ENCODE results near the gene CAPN13. TPM values are rescaled to one million over a fixed set of nuclear protein-coding genes. Genes with fewer than 3 reads are reported as not detected.

The CAPN13 gene
- total and polyA plus RNA-seq, 2 of the 4 experiments (the other 2 are of a cell fraction), result not detected

- no peak overlapping the region for H3K4me3 ChIP-seq (ENCODE audit: insufficient read depth, low read depth, low read length)
- H2BK120ac ChIP-seq (ENCODE audit: low read depth, low read length), result no peak overlapping the region
- no peaks in the 10 kb centered on the region for H3K4me1 ChIP-seq (ENCODE audit: control insufficient read depth, insufficient read depth, low read length)
- H2BK20ac ChIP-seq (ENCODE audit: low read depth, low read length), result no peak overlapping the region
- H3K56ac ChIP-seq (ENCODE audit: extremely low read depth, insufficient read depth, low read length), result no peak overlapping the region
- DNase-seq (no peak), ATAC-seq (ENCODE audit: low read depth) (no peak)
- H3K79me1 ChIP-seq (ENCODE audit: low read depth in 1 of 2, low read length in 2 of 2), result no peaks in the 10 kb centered on the region
- no peak overlapping the region for H3K4me2 ChIP-seq (ENCODE audit: low read depth, low read length)
- no peak overlapping the region for H2BK5ac ChIP-seq (ENCODE audit: low read depth, low read length, poor library complexity, severe bottlenecking)
- no peak overlapping the region for H2AK9ac ChIP-seq (replicated peaks; ENCODE audit: low read depth, low read length, poor library complexity)
- BruUV-seq (replicated peaks), result no TSS peak
- no peak overlapping the region for H3K23ac ChIP-seq (ENCODE audit: low read depth, low read length)
- H3K9ac ChIP-seq (ENCODE audit: low read depth, low read length), result no peak overlapping the region
- intact Hi-C loops (cut with micrococcal nuclease) (no loop called here), in situ Hi-C loops (cut with MboI; ENCODE audit: low sequenced_read_pairs) (no loop called here), dilution Hi-C loops (cut with HindIII; ENCODE audit: low sequenced_read_pairs, unreplicated experiment) (no loop called here)
- H2BK15ac ChIP-seq (ENCODE audit: low read depth, low read length), result no peak overlapping the region
- H3K27me3 ChIP-seq (ENCODE audit: control insufficient read depth, insufficient read depth, low read length), result no peaks in the 10 kb centered on the region
- no peak overlapping the region for H4K5ac ChIP-seq (ENCODE audit: low read depth, low read length)
- no peaks in the 10 kb centered on the region for H4K20me1 ChIP-seq (ENCODE audit: insufficient read depth, low read length)
- WGBS, 2 experiments (ENCODE audit: extremely low coverage in 2 of 2, insufficient read length in 1 of 2), result 80% methylated on average over 3 of the region's 5 CpGs; no CpG with 5 or more reads in 1 of the 2 experiments
- H2AFZ ChIP-seq (replicated peaks; ENCODE audit: low read length, poor library complexity), result no peak overlapping the region
- ChIA-PET CTCF (interaction anchor here (1.3 kb wide), 1 partner anchor 14 kb away, joined by 3 read pairs; no protein-coding TSS in a partner anchor), POLR2A (ENCODE audit: unreplicated experiment) (no interaction called here)
- no peak overlapping the region for H3K4ac ChIP-seq (ENCODE audit: low read depth, low read length)
- H3K9me3 ChIP-seq (ENCODE audit: control insufficient read depth, insufficient read depth, low read length), result no peaks in the 10 kb centered on the region
- H4K8ac ChIP-seq (ENCODE audit: low read depth in 2 of 2, low read length in 2 of 2), result no peak overlapping the region
- H3K27ac ChIP-seq (ENCODE audit: insufficient read depth, low read length), result no peak overlapping the region
- H3K36me3 ChIP-seq (ENCODE audit: control insufficient read depth, insufficient read depth, low read length), result no peaks in the 10 kb centered on the region
- H3K18ac ChIP-seq (ENCODE audit: low read depth, low read length), result no peak overlapping the region
- H3K9me1 ChIP-seq (ENCODE audit: insufficient read depth, low read length), result peaks cover 3% of the 10 kb centered on the region; the same call in 1 of the 2 replicates
- H3K14ac ChIP-seq (replicated peaks; ENCODE audit: low read depth, low read length), result no peak overlapping the region
- H4K91ac ChIP-seq (ENCODE audit: insufficient read depth, low read depth, low read length), result no peak overlapping the region
- TF ChIP-seq BHLHE40 (IDR thresholded peaks at IDR 0.05; ENCODE audit: low read depth, low read length) (no peak), MAFK (IDR thresholded peaks at IDR 0.05; ENCODE audit: low read depth, low read length) (no peak), ELK1 (IDR thresholded peaks at IDR 0.05; ENCODE audit: borderline replicate concordance, low read depth, low read length) (no peak), NFE2L2 (IDR thresholded peaks at IDR 0.05; ENCODE audit: low read depth, low read length) (no peak), CEBPB (IDR thresholded peaks at IDR 0.05; ENCODE audit: low read depth, low read length) (no peak), RCOR1 (IDR thresholded peaks at IDR 0.05; ENCODE audit: insufficient replicate concordance, low read length) (no peak), SMC3 (IDR thresholded peaks at IDR 0.05; ENCODE audit: low read depth, low read length) (no peak), MXI1 (IDR thresholded peaks at IDR 0.05; ENCODE audit: borderline replicate concordance, low read depth, low read length) (no peak), CHD1 (IDR thresholded peaks at IDR 0.05; ENCODE audit: low read depth, low read length) (no peak), FOS (IDR thresholded peaks at IDR 0.05; ENCODE audit: low read depth, low read length) (no peak), POLR2A (IDR thresholded peaks at IDR 0.05; ENCODE audit: low read depth, low read length) (no peak), MAZ (IDR thresholded peaks at IDR 0.05; ENCODE audit: borderline replicate concordance, low read depth, low read length) (no peak), RAD21 (IDR thresholded peaks at IDR 0.05; ENCODE audit: low read length) (no peak), RFX5 (IDR thresholded peaks at IDR 0.05; ENCODE audit: low read depth, low read length) (no peak), USF2 (IDR thresholded peaks at IDR 0.05; ENCODE audit: low read depth, low read length) (no peak), CTCF (conservative IDR thresholded peaks at IDR 0.05; ENCODE audit: low read depth, low read length) (no peak)
- H2AK5ac ChIP-seq (ENCODE audit: low read depth, low read length), result peak overlapping the region; percentile 24; the same call in 1 of the 2 replicates
Measured at GRCh38 chr2:30677861-30678385, 129.3 kb downstream of the CAPN13 start.
